IPS DF 6.9 (cell line): ENCODE data around the gene AKT1.
A peak's percentile ranks its signal among the peaks of the same experiment; 100 is the strongest.

Experiments
- DNase-seq: peaks from one replicate; pipeline ENCODE4 v3.0.0-alpha.2; 2013; ENCODE audit warnings: low read depth, low spot score
- H3K27ac ChIP-seq: one replicate; pipeline ENCODE4 v1.5.1; 2013; ENCODE audit warnings: low read length, control low read depth
- H3K27me3 ChIP-seq: 2 replicates; pipeline ENCODE4 v1.6.1; 2013; ENCODE audit warnings: mild to moderate bottlenecking, low read length; ENCODE audit not compliant: control insufficient read depth, insufficient read depth
- H3K36me3 ChIP-seq: 2 replicates; pipeline ENCODE4 v1.6.1; 2013; ENCODE audit warnings: low read length; ENCODE audit not compliant: control insufficient read depth, insufficient read depth
- H3K4me1 ChIP-seq: 2 replicates; pipeline ENCODE4 v1.6.1; 2013; ENCODE audit warnings: low read length; ENCODE audit not compliant: control insufficient read depth, insufficient read depth
- H3K4me3 ChIP-seq: 2 replicates; pipeline ENCODE4 v1.5.1; 2013; ENCODE audit warnings: mild to moderate bottlenecking, low read length
- H3K9me3 ChIP-seq: 2 replicates; pipeline ENCODE4 v1.6.1; 2013; ENCODE audit warnings: low read length, inconsistent platforms; ENCODE audit not compliant: control insufficient read depth, insufficient read depth
- WGBS: extraction: QIAGEN DNeasy Blood & Tissue Kit; methylation state at CpG from one replicate; pipeline ENCODE4 v1.1.7; 2013; ENCODE audit warnings: mixed read lengths, missing lambda C conversion rate; ENCODE audit not compliant: insufficient read length, insufficient coverage; 5-methylcytosine and 5-hydroxymethylcytosine counted together

The AKT1 gene

DNA sequence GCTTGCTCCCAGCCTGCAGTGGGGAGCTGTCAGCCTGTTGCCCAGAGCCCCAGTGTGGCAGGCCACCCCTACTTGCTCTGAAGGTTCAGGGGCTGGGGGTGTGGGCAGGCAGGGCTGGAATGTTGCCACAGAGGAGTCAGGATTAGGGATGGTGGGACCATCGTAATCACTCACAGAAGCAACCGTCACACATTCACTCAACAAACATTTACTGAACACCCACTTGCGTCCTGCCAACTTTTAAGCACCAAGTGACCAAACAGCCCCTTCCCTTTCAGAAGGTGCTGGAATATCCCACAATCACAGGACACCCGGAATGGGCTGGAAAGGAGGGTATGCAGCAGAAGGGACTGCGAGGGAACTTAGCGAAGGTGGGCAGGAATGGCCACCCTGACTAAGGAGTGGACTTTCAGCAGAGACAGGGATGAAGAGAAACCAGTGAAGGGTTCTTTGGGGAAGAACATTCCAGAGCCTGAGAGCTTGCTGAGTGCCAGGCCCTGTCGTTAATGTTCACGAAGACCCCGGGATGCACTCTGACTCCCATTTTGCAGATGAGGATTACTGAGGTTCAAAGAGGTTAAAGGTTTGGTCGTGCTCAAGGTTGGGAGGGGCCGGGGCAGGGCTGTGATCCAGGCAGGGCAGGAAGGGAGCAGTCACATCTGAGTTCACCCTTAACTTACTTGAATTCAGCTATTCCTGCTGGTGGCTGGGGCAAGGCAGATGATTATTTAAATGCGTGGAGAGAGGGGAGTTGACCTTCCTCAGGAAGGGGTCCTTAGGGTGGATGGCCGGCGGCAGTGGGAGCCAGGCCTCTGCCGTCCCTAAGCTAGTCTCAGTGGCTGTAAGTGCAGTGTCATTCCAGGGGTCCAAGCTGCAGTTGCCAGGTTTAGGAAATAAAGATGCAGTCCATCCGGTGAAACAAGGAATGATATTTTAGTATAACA lies 3.0 kb upstream of the AKT1 start:
- Histone ChIP-seq H3K27ac (no peak overlapping the region), H3K9me3 (no peaks in the 10 kb centered on the region), H3K4me1 (peaks cover 16% of the 10 kb centered on the region), H3K4me3 (no peak overlapping the region), H3K36me3 (no peaks in the 10 kb centered on the region; the same call in 1 of the 2 replicates), H3K27me3 (peaks cover 21% of the 10 kb centered on the region)
- no peak for DNase-seq
- WGBS: no CpG with 5 or more reads among the region's 16 CpGs

DNA sequence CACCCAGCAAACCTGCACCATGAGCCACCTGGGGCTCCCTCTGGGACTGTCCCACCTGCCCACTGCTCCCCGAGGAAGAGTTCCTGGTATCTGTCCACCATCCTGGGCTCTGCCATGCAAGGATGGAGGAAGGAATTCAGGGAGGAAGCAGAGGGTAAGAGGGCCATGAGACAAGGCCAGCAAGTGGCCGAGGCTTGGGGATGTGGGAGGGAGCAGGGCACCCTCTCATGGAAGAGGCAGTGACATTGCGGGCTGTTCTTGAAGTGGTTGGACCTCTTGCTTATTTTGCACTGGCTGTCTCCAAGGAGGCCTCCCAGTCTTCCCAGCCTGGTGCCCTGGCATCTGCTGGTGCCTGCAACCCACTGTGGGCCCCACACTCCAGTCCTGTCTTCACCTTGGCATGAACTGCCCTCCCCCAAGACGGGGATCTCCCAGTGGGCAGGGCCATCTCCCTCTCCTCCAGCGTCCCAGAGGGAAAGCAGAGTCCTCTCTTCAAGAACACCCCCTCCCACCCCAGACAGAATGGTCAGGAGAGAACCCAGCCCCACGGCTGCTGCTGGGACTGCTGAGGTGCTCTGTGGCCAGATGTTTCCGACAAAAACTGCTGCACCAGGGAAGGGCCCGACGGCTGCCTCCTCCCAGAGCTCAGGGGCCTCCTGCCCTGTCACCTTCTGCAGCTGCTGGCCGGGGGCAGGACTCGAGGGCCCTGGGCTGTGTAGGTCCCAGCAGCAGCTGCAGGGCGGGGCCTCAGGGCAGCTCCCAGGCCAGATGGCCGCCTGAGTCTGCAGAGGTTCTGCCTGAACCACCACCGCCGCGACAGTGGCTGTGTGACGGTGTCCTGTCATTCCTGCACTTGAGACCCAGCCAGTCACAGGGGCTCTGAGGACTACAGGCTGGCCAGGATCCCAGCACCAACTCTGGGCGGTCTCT lies 1.8 kb upstream of the AKT1 start:
- DNase-seq: no peak
- H3K27ac ChIP-seq: no peak overlapping the region
- no peak overlapping the region for H3K4me3 ChIP-seq
- H3K9me3 ChIP-seq: no peaks in the 10 kb centered on the region
- WGBS: no CpG with 5 or more reads among the region's 18 CpGs
- peaks cover 20% of the 10 kb centered on the region for H3K27me3 ChIP-seq
- peaks cover 18% of the 10 kb centered on the region for H3K4me1 ChIP-seq
- no peaks in the 10 kb centered on the region; the same call in 1 of the 2 replicates for H3K36me3 ChIP-seq

DNA sequence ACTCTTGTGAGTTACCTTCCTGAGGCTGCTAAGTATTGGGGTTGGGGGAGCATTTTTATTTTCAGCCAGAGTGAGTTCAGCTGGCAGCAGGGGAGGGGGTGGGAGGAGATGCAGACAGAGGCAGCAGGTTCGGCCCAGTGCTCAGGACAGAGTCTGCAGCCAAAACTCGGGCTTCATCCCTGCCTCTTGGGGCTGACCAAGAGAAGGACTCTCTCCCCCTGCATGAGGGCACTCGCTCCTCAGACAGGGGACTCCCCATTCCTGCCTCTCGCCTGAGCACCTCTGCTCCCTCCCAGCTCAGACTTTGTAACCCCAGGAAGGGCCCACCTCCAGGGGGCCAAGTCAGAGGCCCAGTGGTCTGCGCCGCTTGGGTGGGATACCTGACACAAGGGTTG lies 1.1 kb upstream of the AKT1 start:
- no peak for DNase-seq
- Histone ChIP-seq H3K27me3 (peaks cover 13% of the 10 kb centered on the region), H3K4me1 (peaks cover 18% of the 10 kb centered on the region), H3K27ac (no peak overlapping the region), H3K36me3 (no peaks in the 10 kb centered on the region; the same call in 1 of the 2 replicates), H3K4me3 (no peak overlapping the region), H3K9me3 (no peaks in the 10 kb centered on the region)
- no CpG with 5 or more reads among the region's 6 CpGs for WGBS

DNA sequence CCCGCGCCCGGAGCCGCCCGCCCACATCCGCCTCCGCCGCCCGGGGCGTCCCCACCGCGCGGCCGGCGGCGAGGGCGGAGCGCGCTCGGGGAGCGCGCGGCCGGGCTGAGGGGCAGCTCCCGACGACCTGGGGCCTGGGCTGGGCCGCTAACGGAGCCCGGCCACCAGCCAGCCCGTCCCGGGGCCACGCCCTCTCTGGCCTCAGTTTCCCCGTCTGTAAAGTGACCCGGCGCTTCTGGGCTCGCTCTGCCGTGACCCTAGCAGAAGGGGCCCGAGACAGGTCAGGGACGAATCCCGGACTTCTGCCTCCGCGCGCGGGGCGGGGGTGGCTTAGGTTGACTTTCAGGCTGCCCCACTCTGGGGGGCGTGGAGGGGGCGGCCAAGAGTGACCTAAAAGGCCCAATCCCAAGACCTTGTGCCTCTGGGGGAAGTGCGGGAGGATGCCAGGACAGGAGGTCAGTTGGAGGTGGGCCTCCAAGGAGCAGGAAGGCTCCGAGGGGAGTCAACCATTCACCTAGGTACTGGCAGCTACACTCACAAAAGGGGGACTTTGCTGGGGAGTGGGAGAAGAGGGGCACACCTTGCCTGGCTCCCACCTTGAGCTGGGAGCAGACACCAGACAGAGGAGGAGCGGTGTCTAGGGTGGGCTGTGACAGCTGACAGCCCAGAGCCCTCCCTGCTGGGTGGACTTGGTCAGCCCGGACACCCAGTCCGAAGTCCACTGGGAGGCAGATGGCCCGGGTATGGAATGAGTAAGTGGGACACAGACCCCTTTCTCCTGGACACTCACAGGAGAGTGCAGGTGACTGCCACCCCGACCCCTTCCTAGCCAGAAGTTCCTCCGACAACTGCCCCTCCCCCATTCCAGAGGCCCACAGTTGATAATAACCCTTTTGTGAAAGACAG lies 486 bp upstream of the AKT1 start:
- Histone ChIP-seq H3K27ac (no peak overlapping the region), H3K4me1 (peaks cover 16% of the 10 kb centered on the region), H3K27me3 (peaks cover 7% of the 10 kb centered on the region; the same call in 1 of the 2 replicates), H3K4me3 (peak overlapping the region; percentile 60; the same call in 1 of the 2 replicates), H3K9me3 (no peaks in the 10 kb centered on the region), H3K36me3 (peaks cover 2% of the 10 kb centered on the region; the same call in 1 of the 2 replicates)
- WGBS: no CpG with 5 or more reads among the region's 55 CpGs
- DNase-seq: no peak

DNA sequence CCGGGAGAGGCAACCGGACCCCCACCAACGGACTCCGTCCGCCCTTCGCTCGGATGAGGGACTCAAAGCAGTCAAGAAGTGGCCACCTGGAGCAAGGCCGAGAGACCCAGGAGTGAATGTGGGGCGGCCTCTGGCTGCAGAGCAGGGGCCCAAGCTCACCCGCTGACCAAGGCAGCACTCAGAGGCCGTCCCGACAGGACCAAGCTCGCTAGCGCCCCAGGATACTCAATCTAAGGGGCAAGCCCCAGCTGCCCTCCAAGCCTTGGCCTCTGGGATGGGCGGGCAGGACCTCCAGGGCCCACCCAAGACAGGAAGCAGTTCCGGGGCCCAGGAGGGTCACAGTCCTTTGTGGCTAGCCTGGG lies 936 bp downstream of the AKT1 start:
- no peak overlapping the region for H3K27ac ChIP-seq
- peaks cover 7% of the 10 kb centered on the region; the same call in 1 of the 2 replicates for H3K27me3 ChIP-seq
- no CpG with 5 or more reads among the region's 16 CpGs for WGBS
- peaks cover 11% of the 10 kb centered on the region; the same call in 1 of the 2 replicates for H3K36me3 ChIP-seq
- peak overlapping the region; percentile 60; the same call in 1 of the 2 replicates for H3K4me3 ChIP-seq
- no peak for DNase-seq
- H3K9me3 ChIP-seq: no peaks in the 10 kb centered on the region
- H3K4me1 ChIP-seq: peaks cover 16% of the 10 kb centered on the region

DNA sequence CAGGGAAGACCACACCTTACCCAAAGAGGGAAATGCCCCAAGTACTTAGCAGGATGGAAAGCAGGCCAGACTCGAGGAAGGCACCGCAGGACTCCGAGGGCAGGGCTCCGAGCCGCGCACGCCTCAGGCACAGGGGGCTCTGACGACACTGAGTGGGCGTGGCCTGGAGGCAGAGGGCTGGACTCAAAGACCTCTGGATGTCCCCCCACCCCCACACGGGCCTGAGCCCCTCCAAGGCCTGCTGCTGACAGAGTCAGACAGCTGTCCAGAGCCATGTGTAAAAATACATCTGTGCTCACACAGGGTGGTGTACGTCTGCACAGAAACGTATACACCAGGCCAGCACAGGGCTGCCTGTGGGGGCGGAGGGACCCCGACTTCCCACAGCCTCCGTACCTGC lies 1.4 kb downstream of the AKT1 start:
- Histone ChIP-seq H3K27me3 (peaks cover 7% of the 10 kb centered on the region; the same call in 1 of the 2 replicates), H3K4me3 (peak overlapping the region; percentile 10; the same call in 1 of the 2 replicates), H3K9me3 (no peaks in the 10 kb centered on the region), H3K4me1 (peaks cover 16% of the 10 kb centered on the region), H3K27ac (no peak overlapping the region), H3K36me3 (peaks cover 11% of the 10 kb centered on the region; the same call in 1 of the 2 replicates)
- DNase-seq: no peak
- no CpG with 5 or more reads among the region's 15 CpGs for WGBS

DNA sequence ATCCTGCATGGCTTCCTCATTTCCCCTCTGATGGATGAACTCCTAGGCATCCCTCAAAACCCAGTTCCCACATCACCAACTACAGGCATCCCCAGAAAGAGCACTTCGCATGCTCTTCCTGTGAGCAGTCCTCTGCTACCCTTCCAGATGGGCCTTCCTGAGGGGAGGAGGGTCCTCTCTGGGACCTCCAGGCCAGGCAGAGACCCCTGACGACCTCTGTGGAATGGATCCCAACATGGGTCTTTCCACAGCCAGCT lies 1.9 kb downstream of the AKT1 start:
- no peak for DNase-seq
- H3K4me3 ChIP-seq: no peak overlapping the region
- no peak overlapping the region for H3K27ac ChIP-seq
- peaks cover 7% of the 10 kb centered on the region; the same call in 1 of the 2 replicates for H3K27me3 ChIP-seq
- no CpG with 5 or more reads among the region's 2 CpGs for WGBS
- H3K4me1 ChIP-seq: peaks cover 16% of the 10 kb centered on the region
- no peaks in the 10 kb centered on the region for H3K9me3 ChIP-seq
- peaks cover 11% of the 10 kb centered on the region; the same call in 1 of the 2 replicates for H3K36me3 ChIP-seq

DNA sequence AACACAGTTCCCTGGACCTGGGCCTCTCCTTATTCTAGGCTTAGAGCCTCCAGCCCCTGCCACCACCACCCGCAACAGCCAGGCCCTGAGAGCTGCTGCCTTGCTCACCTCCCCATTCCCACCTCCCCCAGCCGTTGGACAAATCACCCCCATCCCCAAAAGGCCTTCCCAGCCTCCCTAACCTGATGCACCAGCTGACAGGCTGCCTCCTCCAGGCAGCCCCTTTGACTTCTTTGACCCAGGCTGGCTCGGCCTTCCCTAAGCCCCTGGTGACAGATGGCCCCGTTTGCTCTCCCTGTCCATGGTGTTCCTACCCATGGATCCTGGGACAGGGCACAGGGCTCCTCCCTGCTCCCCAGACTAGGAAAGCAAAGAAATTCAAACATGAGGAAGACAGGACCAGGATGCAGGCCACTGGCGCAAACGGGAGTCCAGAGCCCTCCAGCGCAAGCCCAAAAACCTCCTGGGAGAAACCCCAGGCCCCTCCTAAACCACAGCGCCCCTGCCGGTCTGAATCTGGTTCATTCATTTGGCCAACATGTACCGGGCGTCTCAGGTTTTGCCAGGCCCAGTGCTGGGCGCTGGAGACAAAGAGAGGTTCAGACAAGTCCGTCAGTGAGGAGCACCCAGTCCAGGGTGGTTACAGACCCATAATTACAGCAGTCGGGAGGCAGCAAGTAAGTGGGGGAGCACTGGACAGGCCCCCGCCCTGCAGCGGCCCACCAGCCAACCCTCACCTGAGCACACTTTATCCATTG lies 2.4 kb downstream of the AKT1 start:
- Histone ChIP-seq H3K27ac (no peak overlapping the region), H3K4me1 (peaks cover 16% of the 10 kb centered on the region), H3K36me3 (peaks cover 16% of the 10 kb centered on the region; the same call in 1 of the 2 replicates), H3K27me3 (peaks cover 4% of the 10 kb centered on the region; the same call in 1 of the 2 replicates), H3K4me3 (no peak overlapping the region), H3K9me3 (no peaks in the 10 kb centered on the region)
- no CpG with 5 or more reads among the region's 16 CpGs for WGBS
- DNase-seq: no peak

DNA sequence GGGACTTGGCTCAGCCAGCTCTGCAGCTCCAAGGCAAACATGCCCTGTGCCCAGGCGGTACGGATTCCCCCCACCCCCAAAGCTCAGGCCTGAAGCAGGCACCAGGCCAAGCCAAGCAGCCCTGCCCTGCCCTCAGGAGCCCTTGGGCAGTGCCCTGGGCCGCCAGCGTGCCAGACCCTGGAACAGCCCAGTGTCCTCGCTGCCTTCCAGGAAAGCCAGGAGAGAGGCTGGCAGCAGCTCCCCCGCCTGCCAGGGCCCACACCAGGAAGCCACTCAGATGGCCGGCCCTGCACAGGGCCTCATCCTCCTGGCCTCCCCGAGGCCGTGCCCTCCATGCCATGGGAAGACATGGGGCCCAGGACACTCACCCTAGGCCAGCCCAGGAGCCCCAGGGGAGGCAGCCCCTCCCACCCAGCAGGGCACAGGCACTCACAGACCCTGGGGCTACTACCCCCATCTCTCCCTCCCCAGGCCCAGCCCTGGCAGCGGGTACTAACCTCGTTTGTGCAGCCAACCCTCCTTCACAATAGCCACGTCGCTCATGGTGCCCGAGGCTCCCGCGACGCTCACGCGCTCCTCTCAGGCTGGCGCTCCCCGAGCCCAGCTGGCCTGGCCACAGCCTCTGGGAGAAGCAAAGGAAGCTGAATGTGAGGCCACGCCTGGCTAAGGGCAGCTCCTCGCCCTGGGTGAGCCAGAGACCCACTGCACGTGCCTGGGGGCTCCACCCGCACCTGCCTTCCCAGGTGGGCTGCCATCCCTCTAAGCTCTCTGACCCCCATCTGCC lies 3.3 kb downstream of the AKT1 start:
- H3K27ac ChIP-seq: no peak overlapping the region

More for the DNA sequence above, 3.3 kb downstream of the AKT1 start:
- H3K9me3 ChIP-seq: no peaks in the 10 kb centered on the region
- H3K4me3 ChIP-seq: no peak overlapping the region
- H3K4me1 ChIP-seq: peaks cover 14% of the 10 kb centered on the region
- no CpG with 5 or more reads among the region's 25 CpGs for WGBS
- peaks cover 16% of the 10 kb centered on the region; the same call in 1 of the 2 replicates for H3K36me3 ChIP-seq
- 0 out of 2 replicates have a peak, but pooled peaks cover 2% of the 10 kb centered on the region for H3K27me3 ChIP-seq
- DNase-seq: no peak
